Small intestine (tissue), 7 donors: Measurements from ENCODE around the gene POLH. TPM values are rescaled to one million over a fixed set of nuclear protein-coding genes. Genes with fewer than 3 reads are reported as not detected.
"Not testable (repeated sequence)": the region's sequence is repeated elsewhere in the genome, so short reads cannot be mapped to it uniquely, and the experiment has no call there.

Experiments used
- DNase-seq, 2 donors: peaks; one replicate each; pipeline versions ENCODE4 v3.0.0 to v3.0.0-alpha.2; 2013
- FAIRE-seq: peaks from 2 replicates; lab custom pipeline; 2012; peaks lifted over from hg19 to GRCh38; lab: Jason Lieb, UNC
- H3K27ac ChIP-seq, 3 donors: one replicate each; pipeline ENCODE4 v1.5.1; 2013; ENCODE audit warnings: low read length in 2 of 3, mild to moderate bottlenecking in 2 of 3, control low read depth in 1 of 3, inconsistent platforms in 1 of 3, low read depth in 1 of 3, moderate library complexity in 1 of 3
- H3K27me3 ChIP-seq, 3 donors: one replicate each; pipeline ENCODE4 v1.6.1; 2013; ENCODE audit warnings: low read length in 3 of 3, inconsistent platforms in 1 of 3; ENCODE audit not compliant: control insufficient read depth in 3 of 3, insufficient read depth in 3 of 3
- H3K36me3 ChIP-seq, 3 donors: one replicate each; pipeline ENCODE4 v1.6.1; 2013; ENCODE audit warnings: low read length in 3 of 3, inconsistent platforms in 1 of 3, low read depth in 1 of 3, mild to moderate bottlenecking in 1 of 3, moderate library complexity in 1 of 3; ENCODE audit not compliant: control insufficient read depth in 3 of 3, insufficient read depth in 2 of 3
- H3K4me1 ChIP-seq, 3 donors: one replicate each; pipeline ENCODE4 v1.6.1; 2013; ENCODE audit warnings: low read length in 2 of 3, inconsistent platforms in 1 of 3, low read depth in 1 of 3, mild to moderate bottlenecking in 1 of 3, moderate library complexity in 1 of 3; ENCODE audit not compliant: control insufficient read depth in 3 of 3, insufficient read depth in 2 of 3
- H3K4me3 ChIP-seq, 3 donors: one replicate each; pipeline ENCODE4 v1.5.1; 2013; ENCODE audit warnings: low read length in 3 of 3, control low read depth in 1 of 3, inconsistent platforms in 1 of 3, low read depth in 1 of 3, mild to moderate bottlenecking in 1 of 3, moderate library complexity in 1 of 3
- H3K9me3 ChIP-seq, 2 donors: one replicate each; pipeline ENCODE4 v1.6.1; 2013; ENCODE audit warnings: low read depth in 1 of 2, low read length in 1 of 2; ENCODE audit not compliant: control insufficient read depth in 2 of 2, insufficient read depth in 1 of 2
- WGBS, 3 donors: extraction: QIAGEN DNeasy Blood & Tissue Kit; methylation state at CpG; one replicate each; pipeline ENCODE4 v1.1.7; 2013; 5-methylcytosine and 5-hydroxymethylcytosine counted together
- polyA plus RNA-seq, 4 donors: library from polyadenylated mRNA; stranded (reverse) in 3 of 4; unstranded in 1 of 4; fragments of 200-250 nt in 3 of 4; fragments of 120-200 nt in 1 of 4; gene quantifications; one replicate each; pipeline versions ENCODE4 v1.2.1 to v1.2.3, GENCODE V29; 2013
- donor health status: healthy with polysubstance abuse.
- donor health status: control.
- donor health status: control.
- donor health status: Bipolar disorder and iron deficiency.
- donor health status: healthy.

POLH gene
- polyA plus RNA-seq, 4 donors = 2.0 to 8.8 (median 3.1) TPM

DNA sequence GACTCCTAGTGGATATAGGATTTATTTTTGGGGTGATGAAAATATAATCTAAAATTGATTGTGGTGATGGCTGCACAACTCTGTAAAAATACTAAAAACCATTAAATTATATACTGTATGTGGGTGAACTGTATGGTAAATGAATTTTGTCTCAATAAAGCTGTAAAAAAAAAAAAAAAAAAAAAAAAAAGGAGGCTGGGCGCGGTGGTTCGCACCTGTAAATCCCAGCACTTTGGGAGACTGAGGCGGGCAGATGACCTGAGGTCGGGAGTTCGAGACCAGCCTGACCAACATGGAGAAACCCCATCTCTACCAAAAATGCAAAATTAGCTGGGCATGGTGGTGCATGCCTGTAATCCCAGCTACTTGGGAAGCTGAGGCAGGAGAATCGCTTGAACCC, 18.4 kb upstream of the POLH start:
- H3K9me3 ChIP-seq, FAIRE-seq, H3K4me3 ChIP-seq, DNase-seq, H3K4me1 ChIP-seq, H3K27me3 ChIP-seq, H3K27ac ChIP-seq: not testable (repeated sequence)
- H3K36me3 ChIP-seq = peaks cover 8 to 45% (median 22%) of the 10 kb centered on the region in 3 donors
- 82 to 96% (median 92%) methylated on average over 5 to 7 of the region's 7 CpGs for WGBS, 3 donors

DNA sequence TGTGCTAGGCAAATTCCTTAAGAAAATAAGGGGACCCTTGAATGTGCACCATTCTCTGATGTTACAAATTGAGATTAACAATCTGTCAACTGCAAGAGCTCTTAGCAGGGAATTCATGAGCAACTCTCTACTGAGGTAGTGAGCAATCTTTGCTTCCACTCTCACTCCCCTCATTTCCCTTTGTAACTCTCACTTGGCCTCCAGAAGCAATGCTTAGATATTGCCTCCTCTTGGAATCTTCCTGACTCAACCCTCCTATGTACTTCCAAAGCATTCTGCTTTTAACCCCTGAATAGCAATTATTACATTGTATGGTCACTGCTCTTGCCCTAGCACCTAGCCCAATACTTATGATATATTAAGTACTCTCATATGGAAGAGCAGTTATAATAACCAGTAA, 16.7 kb upstream of the POLH start:
- Histone ChIP-seq H3K4me3 (no peak overlapping the region), H3K4me1 (no peaks in the 10 kb centered on the region), H3K27ac (no peak overlapping the region), H3K27me3 (no peaks in the 10 kb centered on the region), H3K36me3 (peaks cover 6 to 49% (median 22%) of the 10 kb centered on the region in 3 donors), H3K9me3 (no peaks in the 10 kb centered on the region)
- no peak for DNase-seq
- FAIRE-seq = no peak

DNA sequence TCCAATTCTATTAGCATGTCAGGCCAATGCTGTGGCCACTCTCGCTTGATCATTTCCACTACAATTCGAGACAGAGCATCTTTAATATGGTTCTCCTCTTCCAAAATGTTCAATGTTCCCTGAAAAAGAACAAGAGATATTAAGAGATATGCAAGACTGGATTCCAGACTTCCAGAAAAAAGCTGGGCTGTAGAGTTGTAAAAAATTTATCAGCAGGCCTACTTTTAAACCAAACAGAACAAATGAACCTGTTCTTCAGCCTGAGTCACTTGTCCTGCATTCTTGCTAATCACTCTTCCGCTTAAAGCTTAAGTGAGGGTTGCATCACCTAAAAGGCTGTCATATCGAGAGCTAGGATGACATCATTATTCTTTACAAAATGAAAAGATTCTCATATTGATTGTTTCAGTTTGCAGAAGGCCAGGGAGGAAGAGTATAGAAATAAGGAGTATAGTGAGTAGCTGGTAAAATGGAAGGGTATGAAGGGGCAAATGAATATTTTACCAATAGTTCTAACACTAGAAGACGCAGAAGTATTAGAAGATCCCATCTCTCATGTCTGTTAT, 5.0 kb upstream of the POLH start:
- no peaks in the 10 kb centered on the region for H3K4me1 ChIP-seq
- no peak for DNase-seq
- no peak overlapping the region for H3K4me3 ChIP-seq
- H3K27me3 ChIP-seq = no peaks in the 10 kb centered on the region
- no peak for FAIRE-seq
- no peaks in the 10 kb centered on the region for H3K9me3 ChIP-seq
- WGBS, 3 donors = 85 to 90% (median 88%) methylated on average over 5 of the region's 5 CpGs
- H3K27ac ChIP-seq = no peak overlapping the region
- peaks cover 10 to 36% (median 11%) of the 10 kb centered on the region in 3 donors for H3K36me3 ChIP-seq

DNA sequence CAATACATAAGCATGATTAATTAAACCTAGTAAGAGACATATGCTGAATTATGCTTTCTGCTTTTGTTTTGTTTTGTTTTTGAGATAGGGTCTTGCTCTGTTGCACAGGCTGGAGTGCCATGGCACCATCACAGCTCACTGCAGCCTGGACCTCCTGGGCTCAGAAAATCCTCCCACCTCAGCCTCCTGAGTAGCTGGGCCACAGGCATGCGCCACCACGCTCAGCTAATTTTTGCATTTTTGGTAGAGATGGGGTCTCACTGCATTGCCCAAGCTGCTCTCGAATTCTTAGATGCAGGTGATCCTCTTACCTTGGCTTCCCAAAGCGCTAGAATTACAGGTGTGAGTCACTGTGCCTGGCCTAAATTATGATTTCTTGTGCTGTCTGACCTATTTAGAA, 4.0 kb upstream of the POLH start:
- no peak overlapping the region for H3K4me3 ChIP-seq
- DNase-seq = no peak
- FAIRE-seq = no peak
- H3K27me3 ChIP-seq = no peaks in the 10 kb centered on the region
- H3K27ac ChIP-seq = no peak overlapping the region
- WGBS, 3 donors = 94 to 99% (median 96%) methylated on average over 4 of the region's 4 CpGs
- no peaks in the 10 kb centered on the region for H3K9me3 ChIP-seq
- peaks cover 0 to 2% (median 0%) of the 10 kb centered on the region in 3 donors for H3K4me1 ChIP-seq
- peaks cover 6 to 32% (median 8%) of the 10 kb centered on the region in 3 donors for H3K36me3 ChIP-seq

DNA sequence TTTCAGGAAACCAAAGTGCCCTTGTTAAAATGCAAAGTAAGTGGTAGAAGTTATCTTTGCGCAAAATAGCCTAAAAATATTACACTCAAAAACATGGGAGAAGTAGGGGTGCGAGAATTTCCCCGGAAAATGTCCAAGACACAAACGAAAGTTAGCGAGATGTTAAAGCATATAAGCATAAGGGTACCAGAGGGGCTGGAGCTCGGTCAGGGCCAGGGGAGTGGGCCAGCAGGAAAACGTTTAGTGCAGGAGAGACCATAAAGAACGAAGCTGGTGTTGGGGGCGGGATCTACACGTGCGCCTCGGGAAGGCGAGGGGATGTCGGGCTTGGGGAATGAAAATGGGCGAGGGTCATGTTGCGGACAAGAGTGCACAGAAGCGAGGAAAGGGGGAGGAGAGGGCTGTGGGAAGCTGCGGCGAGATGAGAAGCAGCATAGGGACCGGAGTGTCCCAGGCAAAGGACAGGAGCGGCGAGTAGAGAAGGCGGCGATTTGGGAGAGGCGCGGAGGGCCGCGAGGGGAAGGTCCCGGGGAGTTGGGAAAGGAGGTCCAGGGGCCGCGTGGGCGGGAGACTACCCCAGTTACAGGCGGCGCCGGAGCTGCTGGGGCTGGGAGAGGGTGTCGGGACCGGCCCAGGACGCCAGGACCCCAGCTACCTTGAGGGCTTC, 747 bp upstream of the POLH start:
- peak overlapping the region; percentile 78 to 99 (median 91) for H3K4me3 ChIP-seq
- DNase-seq = peak; percentile 24 to 63
- H3K27ac ChIP-seq = peak overlapping the region in 2 of 3 donors; percentile 42 to 68
- peaks cover 2 to 10% (median 4%) of the 10 kb centered on the region in 3 donors for H3K36me3 ChIP-seq
- H3K27me3 ChIP-seq = no peaks in the 10 kb centered on the region
- 0 to 1% (median 0%) methylated on average over 36 to 38 of the region's 38 CpGs for WGBS, 3 donors
- no peaks in the 10 kb centered on the region for H3K9me3 ChIP-seq
- no peak for FAIRE-seq
- peaks cover 0 to 6% (median 0%) of the 10 kb centered on the region in 3 donors for H3K4me1 ChIP-seq

DNA sequence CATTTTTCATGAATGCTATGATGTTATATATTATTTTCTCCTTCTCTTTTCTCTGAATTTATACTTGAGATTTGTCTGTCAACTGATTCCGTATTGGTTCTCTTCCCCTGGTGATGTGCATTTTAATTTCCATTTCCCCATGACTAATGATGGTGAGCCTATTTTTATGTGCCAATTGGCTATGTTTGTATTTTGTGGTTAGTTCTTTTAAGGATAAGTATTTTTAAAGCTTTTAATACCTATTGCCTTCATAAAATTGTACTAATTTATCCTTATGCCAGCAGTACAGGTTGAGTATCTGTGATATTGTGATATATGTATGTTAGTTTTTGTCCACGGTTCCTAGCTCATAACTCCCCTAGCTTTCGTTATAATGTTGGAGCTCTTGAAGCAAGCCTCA, 2.8 kb downstream of the POLH start:
- no peak for FAIRE-seq
- H3K4me3 ChIP-seq = no peak overlapping the region
- H3K36me3 ChIP-seq = peaks cover 0 to 9% (median 0%) of the 10 kb centered on the region in 3 donors
- no peaks in the 10 kb centered on the region for H3K27me3 ChIP-seq
- WGBS, 3 donors = 87 to 100% (median 87%) methylated on average over 3 of the region's 3 CpGs
- no peak overlapping the region for H3K27ac ChIP-seq
- H3K9me3 ChIP-seq = no peaks in the 10 kb centered on the region
- H3K4me1 ChIP-seq = peaks cover 0 to 6% (median 0%) of the 10 kb centered on the region in 3 donors
- DNase-seq = no peak

DNA sequence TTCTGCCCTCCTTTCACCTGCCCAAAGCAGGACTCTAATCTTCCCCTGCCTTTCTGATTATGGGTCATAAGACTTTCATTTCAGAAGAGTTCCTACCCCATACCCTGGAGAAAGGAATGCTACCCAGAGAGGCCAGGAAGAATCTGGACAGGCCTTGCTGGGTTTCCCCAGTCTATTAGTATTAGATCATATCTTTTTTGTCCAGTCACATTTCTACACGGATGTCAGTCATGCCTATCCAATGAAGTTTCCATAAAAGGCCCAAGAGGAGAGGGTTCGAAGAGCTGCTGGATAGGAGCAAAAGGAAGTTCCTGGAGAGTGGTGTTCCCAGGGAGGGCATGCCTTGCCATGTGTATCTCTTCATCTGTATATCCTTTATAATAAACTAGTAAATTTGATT, 3.2 kb downstream of the POLH start:
- Histone ChIP-seq H3K4me1 (peaks cover 0 to 6% (median 0%) of the 10 kb centered on the region in 3 donors), H3K9me3 (no peaks in the 10 kb centered on the region), H3K27me3 (no peaks in the 10 kb centered on the region), H3K27ac (no peak overlapping the region), H3K36me3 (peaks cover 0 to 12% (median 0%) of the 10 kb centered on the region in 3 donors), H3K4me3 (no peak overlapping the region)
- WGBS, 3 donors = 77 to 96% (median 79%) methylated on average over 2 of the region's 2 CpGs
- FAIRE-seq (no peak), DNase-seq (no peak)

DNA sequence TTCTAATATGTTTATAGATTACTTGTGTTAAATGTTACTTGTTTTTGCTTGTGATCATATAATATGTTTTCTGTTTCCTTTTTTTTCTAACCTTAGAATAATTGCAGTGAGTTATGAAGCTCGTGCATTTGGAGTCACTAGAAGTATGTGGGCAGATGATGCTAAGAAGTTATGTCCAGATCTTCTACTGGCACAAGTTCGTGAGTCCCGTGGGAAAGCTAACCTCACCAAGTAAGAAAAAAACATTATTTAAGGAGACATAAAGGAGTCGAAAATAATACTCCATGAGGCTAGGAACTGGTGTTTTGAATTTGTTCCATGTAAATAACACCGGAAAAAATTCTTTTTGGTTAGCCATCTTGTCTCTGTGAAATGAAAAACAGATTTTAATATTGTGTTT, 6.9 kb downstream of the POLH start:
- Histone ChIP-seq H3K4me3 (no peak overlapping the region), H3K36me3 (peaks cover 7 to 32% (median 8%) of the 10 kb centered on the region in 3 donors), H3K9me3 (no peaks in the 10 kb centered on the region), H3K27ac (no peak overlapping the region), H3K4me1 (no peaks in the 10 kb centered on the region), H3K27me3 (no peaks in the 10 kb centered on the region)
- FAIRE-seq = no peak
- no peak for DNase-seq
- 86 to 90% (median 86%) methylated on average over 5 of the region's 5 CpGs for WGBS, 3 donors
